B cell (primary cell): Measurements from ENCODE around the gene AKAP6. TPM values are rescaled to one million over a fixed set of nuclear protein-coding genes. Genes with fewer than 3 reads are reported as not detected.

ENCODE experiments used
- ATAC-seq: fragments of 200-7000 bp; cut with Tn5 transposase; one replicate; pipeline ENCODE4 v1.10.0; 2021; ENCODE audit warnings: low read depth, mild to moderate bottlenecking, moderate number of reproducible peaks, moderate library complexity
- CTCF ChIA-PET: fragments of 350-600 bp; sonication (Branson Sonifier 250); formaldehyde crosslinking; loops from one replicate; lab custom pipeline; 2021; ENCODE audit warnings: antibody characterized with exemption, inconsistent platforms; lab: Charles Lee
- POLR2A ChIA-PET: fragments of 350-600 bp; sonication (Branson Sonifier 250); formaldehyde crosslinking; loops from one replicate; lab custom pipeline; 2021; ENCODE audit warnings: antibody characterized with exemption; lab: Charles Lee
- DNase-seq: peaks from one replicate; pipeline ENCODE4 v3.0.0; 2013
- H2AFZ ChIP-seq: 2 replicates; pipeline ENCODE4 v1.6.1; 2012; ENCODE audit warnings: mild to moderate bottlenecking, low read depth, low read length; ENCODE audit not compliant: insufficient read depth, poor library complexity, severe bottlenecking
- H3K27ac ChIP-seq, 2 donors: 1 replicate in 1 of 2; 2 replicates in 1 of 2; pipeline ENCODE4 v1.5.1; 2012 to 2013; ENCODE audit warnings: low read length in 2 of 2, mild to moderate bottlenecking in 2 of 2, moderate library complexity in 1 of 2
- H3K27me3 ChIP-seq, 4 experiments: fragments of 200-600 bp in 1 of 4; sonication (generic) in 1 of 4; replicated peaks in 1 of 4; 1 replicate in 2 of 4; 2 replicates in 2 of 4; pipeline versions ENCODE4 v1.6.1 to v1.7.0; 2013 to 2016; ENCODE audit warnings: low read length in 3 of 4, mild to moderate bottlenecking in 2 of 4, mixed read lengths in 1 of 4, moderate library complexity in 1 of 4; ENCODE audit not compliant: insufficient read depth in 4 of 4, control insufficient read depth in 3 of 4; ENCODE audit errors: control extremely low read depth in 1 of 4
- H3K36me3 ChIP-seq, 2 experiments: replicated peaks in 1 of 2; 1 replicate in 1 of 2; 2 replicates in 1 of 2; pipeline versions ENCODE4 v1.6.1 to v1.7.1; 2013; ENCODE audit warnings: low read length in 1 of 2; ENCODE audit not compliant: insufficient read depth in 2 of 2, control insufficient read depth in 1 of 2; ENCODE audit errors: control extremely low read depth in 1 of 2, extremely low read depth in 1 of 2
- H3K4me1 ChIP-seq, 2 donors: fragments of 200-600 bp in 1 of 2; sonication (generic) in 1 of 2; 1 replicate in 1 of 2; 2 replicates in 1 of 2; pipeline versions ENCODE4 v1.5.1 to v1.6.1; 2013 to 2017; ENCODE audit warnings: low read length in 2 of 2; ENCODE audit not compliant: control insufficient read depth in 2 of 2, insufficient read depth in 2 of 2
- H3K4me2 ChIP-seq: replicated peaks from 2 replicates; pipeline ENCODE3; 2012; ENCODE audit warnings: mild to moderate bottlenecking, low read depth, low read length; ENCODE audit not compliant: poor library complexity, severe bottlenecking
- H3K4me3 ChIP-seq, 5 experiments: fragments of 200-600 bp in 1 of 5; sonication (generic) in 1 of 5; 1 replicate in 3 of 5; 2 replicates in 2 of 5; pipeline versions ENCODE4 v1.5.1 to v1.7.0; 2011 to 2016; ENCODE audit warnings: low read length in 4 of 5, mild to moderate bottlenecking in 4 of 5, low read depth in 2 of 5, control low read depth in 1 of 5, moderate library complexity in 1 of 5; ENCODE audit not compliant: insufficient read depth in 1 of 5; ENCODE audit errors: control extremely low read depth in 1 of 5, extremely low read depth in 1 of 5
- H3K79me2 ChIP-seq: fragments of 200-600 bp; sonication (generic); one replicate; pipeline ENCODE4 v1.6.0; 2016; ENCODE audit warnings: low read length; ENCODE audit not compliant: control insufficient read depth, insufficient read depth
- H3K9ac ChIP-seq: fragments of 200-600 bp; sonication (generic); 2 replicates; pipeline ENCODE4 v1.6.1; 2017; ENCODE audit warnings: mild to moderate bottlenecking, low read length, moderate library complexity
- H3K9me3 ChIP-seq, 3 donors: one replicate each; pipeline versions ENCODE4 v1.6.1 to v1.7.1; 2013; ENCODE audit warnings: low read length in 2 of 3; ENCODE audit not compliant: control insufficient read depth in 2 of 3, insufficient read depth in 1 of 3; ENCODE audit errors: control extremely low read depth in 1 of 3
- H4K20me1 ChIP-seq: 2 replicates; pipeline ENCODE4 v1.6.0; 2012; ENCODE audit warnings: mild to moderate bottlenecking, low read length; ENCODE audit not compliant: insufficient read depth, control insufficient read depth, poor library complexity, severe bottlenecking
- H3K27ac Mint-ChIP-seq: one replicate; pipeline ENCODE4 v1.8.0; 2021; ENCODE audit warnings: mixed read lengths
- H3K27me3 Mint-ChIP-seq: one replicate; pipeline ENCODE4 v1.8.0; 2021; ENCODE audit warnings: mixed read lengths
- H3K4me1 Mint-ChIP-seq: one replicate; pipeline ENCODE4 v1.8.0; 2021; ENCODE audit warnings: mixed read lengths
- H3K4me3 Mint-ChIP-seq: one replicate; pipeline ENCODE4 v1.8.0; 2021; ENCODE audit warnings: mixed read lengths
- H3K9me3 Mint-ChIP-seq: one replicate; pipeline ENCODE4 v1.8.0; 2022; ENCODE audit warnings: mixed read lengths; ENCODE audit not compliant: insufficient read depth
- EZH2 ChIP-seq: IDR thresholded peaks from 2 replicates; pipeline ENCODE4 v1.6.1; 2012; ENCODE audit warnings: borderline replicate concordance, low read depth, mild to moderate bottlenecking, moderate library complexity, low read length; ENCODE audit not compliant: insufficient read depth, poor library complexity, severe bottlenecking
- intact Hi-C: fragments of 100-400 bp; cut with micrococcal nuclease; formaldehyde crosslinking; loops from one replicate; pipeline ENCODE4 v1.10.0; 2022
- polyA plus RNA-seq: library from polyadenylated mRNA; depleted of rRNA; stranded (reverse); fragments of >200 nt; gene quantifications from 2 replicates; pipeline ENCODE4 v1.2.3, GENCODE V29; 2012
- total RNA-seq, 2 donors: library from RNA; stranded (reverse); fragments of 120-200 nt in 1 of 2; gene quantifications; 1 replicate in 1 of 2; 2 replicates in 1 of 2; pipeline versions ENCODE4 v1.2.3 to v1.2.4, GENCODE V29; 2013 to 2022
- TF ChIP-seq, protein P1 (sequence below): fragments of 200-600 bp; IDR thresholded peaks from one replicate; pipeline ENCODE4 v1.8.0; 2022; ENCODE audit warnings: antibody characterized with exemption, mild to moderate bottlenecking

Gene AKAP6
- total and polyA plus RNA-seq, 2 donors (not counting 1 experiment from before 2014, with no cell fraction given), result 1.4 to 2.8 TPM

GRCh38 chr14:32565256-32565655 lies 236.2 kb downstream of the AKAP6 start:
- ChIA-PET CTCF (interaction anchor here (3.3 kb wide), 1 partner anchor 10 kb away, joined by 11 read pairs; no protein-coding TSS in a partner anchor), POLR2A (no interaction called here)
- Mint-ChIP-seq H3K27ac (no peak overlapping the region), H3K4me1 (peaks cover 4% of the 10 kb centered on the region), H3K27me3 (peaks cover 13% of the 10 kb centered on the region), H3K4me3 (no peak overlapping the region), H3K9me3 (no peaks in the 10 kb centered on the region)
- Histone ChIP-seq H3K9ac (no peak overlapping the region), H3K4me2 (no peak overlapping the region), H2AFZ (no peak overlapping the region), H3K27me3 (no peaks in the 10 kb centered on the region), H4K20me1 (no peaks in the 10 kb centered on the region), H3K4me1 (no peaks in the 10 kb centered on the region), H3K27ac (no peak overlapping the region), H3K4me3 (no peak overlapping the region), H3K36me3 (no peaks in the 10 kb centered on the region), H3K9me3 (no peaks in the 10 kb centered on the region), H3K79me2 (no peaks in the 10 kb centered on the region)
- intact Hi-C loops, result no loop called here
- DNase-seq (no peak), ATAC-seq (no peak)
- TF ChIP-seq EZH2, result no peak
- TF ChIP-seq, protein P1, sequence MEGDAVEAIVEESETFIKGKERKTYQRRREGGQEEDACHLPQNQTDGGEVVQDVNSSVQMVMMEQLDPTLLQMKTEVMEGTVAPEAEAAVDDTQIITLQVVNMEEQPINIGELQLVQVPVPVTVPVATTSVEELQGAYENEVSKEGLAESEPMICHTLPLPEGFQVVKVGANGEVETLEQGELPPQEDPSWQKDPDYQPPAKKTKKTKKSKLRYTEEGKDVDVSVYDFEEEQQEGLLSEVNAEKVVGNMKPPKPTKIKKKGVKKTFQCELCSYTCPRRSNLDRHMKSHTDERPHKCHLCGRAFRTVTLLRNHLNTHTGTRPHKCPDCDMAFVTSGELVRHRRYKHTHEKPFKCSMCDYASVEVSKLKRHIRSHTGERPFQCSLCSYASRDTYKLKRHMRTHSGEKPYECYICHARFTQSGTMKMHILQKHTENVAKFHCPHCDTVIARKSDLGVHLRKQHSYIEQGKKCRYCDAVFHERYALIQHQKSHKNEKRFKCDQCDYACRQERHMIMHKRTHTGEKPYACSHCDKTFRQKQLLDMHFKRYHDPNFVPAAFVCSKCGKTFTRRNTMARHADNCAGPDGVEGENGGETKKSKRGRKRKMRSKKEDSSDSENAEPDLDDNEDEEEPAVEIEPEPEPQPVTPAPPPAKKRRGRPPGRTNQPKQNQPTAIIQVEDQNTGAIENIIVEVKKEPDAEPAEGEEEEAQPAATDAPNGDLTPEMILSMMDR, result no peak

- TF ChIP-seq EZH2, result no peak
- TF ChIP-seq, protein P1, result no peak
- H3K79me2 ChIP-seq, result no peaks in the 10 kb centered on the region
- intact Hi-C loops, result no loop called here
- ATAC-seq (no peak), DNase-seq (no peak)
- H3K27me3 Mint-ChIP-seq, result peaks cover 17% of the 10 kb centered on the region
- no peak overlapping the region for H3K4me3 Mint-ChIP-seq
- H3K27ac ChIP-seq, result no peak overlapping the region
- no peak overlapping the region for H3K27ac Mint-ChIP-seq
- ChIA-PET POLR2A (no interaction called here), CTCF (interaction anchor here (0.7 to 3.3 kb wide), 2 partner anchors 7 to 1225 kb away, joined by 3 to 11 read pairs; no protein-coding TSS in a partner anchor)
- no peaks in the 10 kb centered on the region for H3K4me1 ChIP-seq
- H3K9ac ChIP-seq, result no peak overlapping the region
- H2AFZ ChIP-seq, result no peak overlapping the region
- no peaks in the 10 kb centered on the region for H3K27me3 ChIP-seq
- H4K20me1 ChIP-seq, result no peaks in the 10 kb centered on the region
- no peaks in the 10 kb centered on the region for H3K9me3 Mint-ChIP-seq
- peaks cover 4% of the 10 kb centered on the region for H3K4me1 Mint-ChIP-seq
- H3K36me3 ChIP-seq, result no peaks in the 10 kb centered on the region
- no peak overlapping the region for H3K4me3 ChIP-seq
- H3K4me2 ChIP-seq, result no peak overlapping the region
- H3K9me3 ChIP-seq, result no peaks in the 10 kb centered on the region
Observed at GRCh38 chr14:32567543-32568384, 238.7 kb downstream of the AKAP6 start.
